Right lobe of liver (tissue), 6 donors: ENCODE results near the gene HERPUD2. TPM values are rescaled to one million over a fixed set of nuclear protein-coding genes. Genes with fewer than 3 reads are reported as not detected.
A peak's percentile ranks its signal among the peaks of the same experiment; 100 is the strongest.
"Not testable (repeated sequence)": the region's sequence is repeated elsewhere in the genome, so short reads cannot be mapped to it uniquely, and the experiment has no call there.

ENCODE experiments used
- ATAC-seq, 4 donors: fragments of 200-7000 bp; cut with Tn5 transposase; one replicate each; pipeline ENCODE4 v1.9.1; 2020; ENCODE audit warnings: mild to moderate bottlenecking in 4 of 4, moderate library complexity in 4 of 4
- DNase-seq, 3 donors: peaks; one replicate each; pipeline ENCODE4 v3.0.0-alpha.2; 2020
- H3K27ac ChIP-seq, 3 donors: fragments of 200-600 bp; one replicate each; pipeline ENCODE4 v1.8.0; 2022
- H3K27me3 ChIP-seq, 2 donors: fragments of 200-600 bp; one replicate each; pipeline ENCODE4 v1.8.0; 2022
- H3K36me3 ChIP-seq, 4 donors: fragments of 200-600 bp; sonication (generic) in 1 of 4; one replicate each; pipeline versions ENCODE4 v1.5.1 to v1.8.0; 2017 to 2022; ENCODE audit warnings: control low read depth in 1 of 4
- H3K4me1 ChIP-seq, 4 donors: fragments of 200-600 bp; sonication (generic) in 1 of 4; one replicate each; pipeline versions ENCODE4 v1.5.1 to v1.8.0; 2017 to 2022; ENCODE audit warnings: control low read depth in 1 of 4
- H3K4me3 ChIP-seq, 3 donors: fragments of 200-600 bp; one replicate each; pipeline ENCODE4 v1.8.0; 2022
- H3K9me3 ChIP-seq, 4 donors: fragments of 200-600 bp; sonication (generic) in 1 of 4; one replicate each; pipeline versions ENCODE4 v1.5.1 to v1.8.0; 2017 to 2022; ENCODE audit warnings: control low read depth in 1 of 4
- CTCF ChIP-seq, 4 donors: fragments of 200-600 bp in 3 of 4; fragments of 450-650 bp in 1 of 4; IDR thresholded peaks; one replicate each; pipeline versions ENCODE4 v1.5.1 to v1.8.0; 2016 to 2022; ENCODE audit warnings: antibody characterized with exemption in 4 of 4, mild to moderate bottlenecking in 2 of 4
- POLR2A ChIP-seq: fragments of 450-650 bp; IDR thresholded peaks from one replicate; pipeline ENCODE4 v1.6.1; 2017; ENCODE audit warnings: antibody characterized with exemption, mild to moderate bottlenecking
- WGBS: methylation state at CpG from one replicate; pipeline ENCODE4 v1.1.6; 2018; ENCODE audit warnings: low coverage, low lambda C conversion rate; ENCODE audit not compliant: insufficient coverage; ENCODE audit errors: missing lambda C conversion rate; 5-methylcytosine and 5-hydroxymethylcytosine counted together
- intact Hi-C, 2 donors: fragments of 100-400 bp; cut with DNase I; formaldehyde crosslinking; loops; one replicate each; pipeline versions ENCODE4 v1.11.2 to v1.14.1; 2022
- total RNA-seq, 6 experiments: library from RNA; depleted of rRNA in 2 of 6; stranded (reverse); fragments of >200 nt in 2 of 6; fragmentation: NEBNext Ultra II Directional in 3 of 6; extraction: Animal tissue kit (Norgen Biotek cat#: 25700) in 3 of 6; gene quantifications; one replicate each; pipeline versions ENCODE4 v1.1.0 to v1.2.4, GENCODE V29; 2016 to 2023
- donor health status: DM: no; HTN: yes; CAD: no.
- donor health status: DM: no; HTN: no; CAD: no.
- donor health status: DM: no; HTN: no; CAD: no.
- donor health status: DM: no; HTN: yes; CAD: no.
- donor health status: DM: no; HTN: yes; CAD: no.

HERPUD2 gene
- total RNA-seq, 6 experiments from 2014 or later: 15.4 to 26.7 (median 20.6) TPM

GRCh38 chr7:35694161-35694783, 663 bp downstream of the HERPUD2 start:
- Histone ChIP-seq H3K9me3 (no peaks in the 10 kb centered on the region), H3K27me3 (no peaks in the 10 kb centered on the region), H3K4me3 (peak overlapping the region; percentile 77 to 96 (median 96)), H3K36me3 (no peaks in the 10 kb centered on the region), H3K27ac (peak overlapping the region; percentile 94 to 98 (median 98)), H3K4me1 (peaks cover 0 to 34% (median 18%) of the 10 kb centered on the region in 4 donors)
- WGBS: 2% methylated on average over 10 of the region's 41 CpGs
- ATAC-seq (peak; percentile 16 to 41 (median 25)), DNase-seq (peak in 2 of 3 donors; percentile 57 to 64)
- intact Hi-C loops: no loop called here
- TF ChIP-seq POLR2A (no peak), CTCF (IDR thresholded peaks at IDR 0.05) (no peak)

- Histone ChIP-seq H3K27ac (no peak overlapping the region), H3K36me3 (no peaks in the 10 kb centered on the region), H3K4me1 (peaks cover 0 to 38% (median 19%) of the 10 kb centered on the region in 4 donors), H3K27me3 (no peaks in the 10 kb centered on the region), H3K9me3 (no peaks in the 10 kb centered on the region), H3K4me3 (peak overlapping the region; percentile 0 to 5 (median 3))
- TF ChIP-seq CTCF (IDR thresholded peaks at IDR 0.05): no peak
- no peak for TF ChIP-seq POLR2A
- 39% methylated on average over 6 of the region's 6 CpGs for WGBS
- ATAC-seq (peak in 1 of 4 donors; percentile 36), DNase-seq (no peak)
- intact Hi-C loops: no loop called here
Measured at GRCh38 chr7:35691827-35692307, 3.1 kb downstream of the HERPUD2 start.

- intact Hi-C loops: no loop called here
- TF ChIP-seq POLR2A: no peak
- TF ChIP-seq CTCF (IDR thresholded peaks at IDR 0.05): no peak
- Histone ChIP-seq H3K9me3 (no peaks in the 10 kb centered on the region), H3K36me3 (no peaks in the 10 kb centered on the region), H3K27me3 (no peaks in the 10 kb centered on the region), H3K4me3 (peak overlapping the region; percentile 0 to 5 (median 3)), H3K27ac (no peak overlapping the region), H3K4me1 (peaks cover 0 to 38% (median 19%) of the 10 kb centered on the region in 4 donors)
- ATAC-seq: no peak
- no peak for DNase-seq
- 50% methylated on average over 1 of the region's 1 CpG for WGBS
Measured at GRCh38 chr7:35691366-35691765, 3.6 kb downstream of the HERPUD2 start.

- ATAC-seq, H3K27ac ChIP-seq, DNase-seq, H3K36me3 ChIP-seq, H3K4me3 ChIP-seq, H3K9me3 ChIP-seq, H3K27me3 ChIP-seq, intact Hi-C loops: not testable (repeated sequence)
- H3K4me1 ChIP-seq: peaks cover 0 to 35% (median 16%) of the 10 kb centered on the region in 4 donors
- 90% methylated on average over 9 of the region's 10 CpGs for WGBS
Measured at GRCh38 chr7:35690614-35691013, 4.3 kb downstream of the HERPUD2 start.

- Histone ChIP-seq H3K9me3 (no peaks in the 10 kb centered on the region), H3K27ac (no peak overlapping the region), H3K36me3 (peaks cover 0 to 4% (median 0%) of the 10 kb centered on the region in 4 donors), H3K4me1 (peaks cover 0 to 7% (median 0%) of the 10 kb centered on the region in 4 donors), H3K27me3 (no peaks in the 10 kb centered on the region), H3K4me3 (no peak overlapping the region)
- ATAC-seq: no peak
- WGBS: 94% methylated on average over 5 of the region's 5 CpGs
- DNase-seq: no peak
- TF ChIP-seq POLR2A (no peak), CTCF (IDR thresholded peaks at IDR 0.05) (no peak)
- intact Hi-C loops: no loop called here
Measured at GRCh38 chr7:35685781-35686180, 9.2 kb downstream of the HERPUD2 start.
